GM12801 (cell line): Measurements from ENCODE around the gene DOCK4.

Experiments
- TF ChIP-seq, protein P1 (sequence below): IDR thresholded peaks from one replicate; pipeline ENCODE4 v1.5.1; 2011; ENCODE audit warnings: control low read depth; ENCODE audit not compliant: insufficient read length; ENCODE audit errors: extremely low read depth

Gene DOCK4

GRCh38 chr7:112031689-112032088, 174.5 kb downstream of the DOCK4 start:
- TF ChIP-seq, protein P1, sequence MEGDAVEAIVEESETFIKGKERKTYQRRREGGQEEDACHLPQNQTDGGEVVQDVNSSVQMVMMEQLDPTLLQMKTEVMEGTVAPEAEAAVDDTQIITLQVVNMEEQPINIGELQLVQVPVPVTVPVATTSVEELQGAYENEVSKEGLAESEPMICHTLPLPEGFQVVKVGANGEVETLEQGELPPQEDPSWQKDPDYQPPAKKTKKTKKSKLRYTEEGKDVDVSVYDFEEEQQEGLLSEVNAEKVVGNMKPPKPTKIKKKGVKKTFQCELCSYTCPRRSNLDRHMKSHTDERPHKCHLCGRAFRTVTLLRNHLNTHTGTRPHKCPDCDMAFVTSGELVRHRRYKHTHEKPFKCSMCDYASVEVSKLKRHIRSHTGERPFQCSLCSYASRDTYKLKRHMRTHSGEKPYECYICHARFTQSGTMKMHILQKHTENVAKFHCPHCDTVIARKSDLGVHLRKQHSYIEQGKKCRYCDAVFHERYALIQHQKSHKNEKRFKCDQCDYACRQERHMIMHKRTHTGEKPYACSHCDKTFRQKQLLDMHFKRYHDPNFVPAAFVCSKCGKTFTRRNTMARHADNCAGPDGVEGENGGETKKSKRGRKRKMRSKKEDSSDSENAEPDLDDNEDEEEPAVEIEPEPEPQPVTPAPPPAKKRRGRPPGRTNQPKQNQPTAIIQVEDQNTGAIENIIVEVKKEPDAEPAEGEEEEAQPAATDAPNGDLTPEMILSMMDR = no peak

DNA sequence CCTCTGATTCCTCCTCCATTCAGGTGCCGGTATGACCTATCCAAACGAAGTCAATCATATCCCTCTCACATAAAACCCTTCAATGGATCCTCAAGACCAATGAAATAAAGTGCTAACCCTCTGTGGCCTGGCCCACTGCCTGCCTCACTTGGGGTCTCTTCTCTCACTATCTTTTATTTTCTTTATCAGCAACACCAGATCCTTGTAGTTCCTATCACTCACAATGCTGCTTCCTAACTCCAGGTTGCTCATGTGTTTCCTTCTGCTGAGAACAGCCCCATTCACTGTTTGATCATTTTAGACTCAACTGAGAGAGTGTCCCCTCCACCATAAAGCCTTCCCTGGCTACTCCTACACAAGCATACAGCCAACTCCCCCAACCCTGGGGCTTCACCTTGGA, 180.6 kb downstream of the DOCK4 start:
- TF ChIP-seq, protein P1 = no peak

DNA sequence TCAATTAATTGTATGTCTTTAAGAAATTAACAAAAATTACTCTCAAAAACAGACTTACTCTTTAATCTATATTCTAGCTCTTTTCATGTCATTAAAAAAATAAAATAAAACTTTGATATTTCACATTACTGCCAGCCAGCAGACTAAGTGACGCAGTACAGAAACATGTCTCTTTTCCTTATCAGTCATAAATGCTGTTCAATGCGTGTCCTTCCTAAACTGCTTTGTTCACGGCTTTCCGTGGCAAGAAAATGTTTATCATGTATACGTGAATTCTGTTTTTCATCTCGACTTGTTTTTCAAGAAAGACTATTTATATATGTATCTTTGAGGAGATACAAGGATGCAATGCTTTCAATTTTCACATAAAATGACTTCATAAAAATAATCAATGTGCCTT, 182.4 kb downstream of the DOCK4 start:
- TF ChIP-seq, protein P1 = no peak

DNA sequence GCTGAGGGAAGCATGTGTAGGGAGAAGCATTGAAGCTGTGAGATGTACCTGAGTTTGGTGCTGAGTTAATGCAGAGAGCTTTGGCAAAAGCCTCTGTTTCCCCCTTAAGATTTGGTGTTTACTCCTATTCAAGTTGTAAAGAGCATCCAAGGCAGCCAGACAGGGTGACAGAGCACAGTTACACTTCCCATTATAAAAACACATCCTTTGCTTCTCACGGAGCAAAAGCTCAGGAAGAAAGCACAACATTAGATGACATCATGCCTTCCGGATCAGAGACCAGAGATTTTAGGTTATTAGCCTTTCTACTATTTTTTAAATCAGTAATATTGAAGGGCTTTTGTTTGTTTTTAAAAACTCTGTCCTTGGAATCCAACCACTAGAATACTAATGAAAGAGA, 182.9 kb downstream of the DOCK4 start:
- TF ChIP-seq, protein P1 = no peak

GRCh38 chr7:112022128-112022527, 184.1 kb downstream of the DOCK4 start:
- TF ChIP-seq, protein P1 = no peak

DNA sequence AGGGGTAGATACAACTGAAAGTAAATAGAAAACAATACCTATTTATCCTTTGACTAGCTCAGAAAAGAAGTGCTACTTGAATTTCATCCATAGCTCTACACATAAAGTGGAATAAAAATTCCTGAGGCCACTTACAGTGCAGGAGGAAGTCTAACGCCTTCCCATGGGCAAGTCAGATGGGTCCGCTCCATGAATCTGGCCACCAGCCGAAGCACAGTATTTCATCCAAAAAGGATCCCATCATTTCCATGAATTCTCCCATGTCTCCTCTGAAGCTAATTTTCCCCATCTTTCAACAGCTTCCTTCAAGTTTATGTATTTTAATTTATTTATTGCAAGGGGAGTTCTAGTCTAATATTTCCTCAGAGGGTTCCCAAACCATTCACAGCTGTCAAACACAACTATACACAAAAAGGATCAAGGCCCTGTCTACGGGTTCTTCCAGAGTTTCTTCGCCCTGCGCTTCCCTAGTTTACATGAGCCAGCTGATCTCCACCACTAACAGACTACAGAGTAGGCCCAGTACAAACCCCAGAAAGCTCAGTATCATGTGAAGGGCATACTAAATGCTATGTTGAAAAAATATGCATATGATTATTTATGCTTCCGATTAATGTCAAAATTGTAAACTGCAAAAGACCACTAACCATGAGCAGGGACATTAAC, 184.7 kb downstream of the DOCK4 start:
- TF ChIP-seq, protein P1 = no peak

GRCh38 chr7:112020800-112021199, 185.4 kb downstream of the DOCK4 start:
- TF ChIP-seq, protein P1 = no peak
